ENCODE results near the gene IL1RAPL1.

Gene IL1RAPL1

GRCh38 chrX:29143356-29143755 lies 556.1 kb downstream of the IL1RAPL1 start:
- DNase-seq: no peak

GRCh38 chrX:29143756-29144155 lies 556.5 kb downstream of the IL1RAPL1 start:
- no peak for DNase-seq

- DNase-seq: no peak
Measured at GRCh38 chrX:29145316-29145715, 558.1 kb downstream of the IL1RAPL1 start.

- DNase-seq: no peak
Measured at GRCh38 chrX:29148511-29148910, 561.3 kb downstream of the IL1RAPL1 start.

- DNase-seq: no peak
Measured at GRCh38 chrX:29155286-29155685, 568.0 kb downstream of the IL1RAPL1 start.

- no peak for DNase-seq
Measured at GRCh38 chrX:29172880-29173279, 585.6 kb downstream of the IL1RAPL1 start.

GRCh38 chrX:29187264-29187663 lies 600.0 kb downstream of the IL1RAPL1 start:
- DNase-seq: no peak

GRCh38 chrX:29196501-29196900 lies 609.3 kb downstream of the IL1RAPL1 start:
- no peak for DNase-seq

GRCh38 chrX:29215251-29215650 lies 628.0 kb downstream of the IL1RAPL1 start:
- DNase-seq: no peak

- DNase-seq: no peak
Measured at GRCh38 chrX:29225670-29226069, 638.4 kb downstream of the IL1RAPL1 start.

- DNase-seq: no peak
Measured at GRCh38 chrX:29229802-29230201, 642.6 kb downstream of the IL1RAPL1 start.

- no peak for DNase-seq
Measured at GRCh38 chrX:29231800-29232199, 644.6 kb downstream of the IL1RAPL1 start.

GRCh38 chrX:29233592-29234183 lies 646.4 kb downstream of the IL1RAPL1 start:
- DNase-seq: no peak

GRCh38 chrX:29237972-29238371 lies 650.7 kb downstream of the IL1RAPL1 start:
- DNase-seq: no peak

- no peak for DNase-seq
Measured at GRCh38 chrX:29241809-29242208, 654.6 kb downstream of the IL1RAPL1 start.

GRCh38 chrX:29242856-29243255 lies 655.6 kb downstream of the IL1RAPL1 start:
- DNase-seq: no peak

GRCh38 chrX:29243942-29244341 lies 656.7 kb downstream of the IL1RAPL1 start:
- DNase-seq: no peak

- no peak for DNase-seq
Measured at GRCh38 chrX:29254515-29254914, 667.3 kb downstream of the IL1RAPL1 start.

- DNase-seq: no peak
Measured at GRCh38 chrX:29257521-29257920, 670.3 kb downstream of the IL1RAPL1 start.

- no peak for DNase-seq
Measured at GRCh38 chrX:29269390-29269789, 682.1 kb downstream of the IL1RAPL1 start.

GRCh38 chrX:29274517-29274916 lies 687.3 kb downstream of the IL1RAPL1 start:
- DNase-seq: no peak

GRCh38 chrX:29275928-29276327 lies 688.7 kb downstream of the IL1RAPL1 start:
- DNase-seq: no peak

GRCh38 chrX:29281078-29281742 lies 694.0 kb downstream of the IL1RAPL1 start:
- no peak for DNase-seq

GRCh38 chrX:29285664-29286063 lies 698.4 kb downstream of the IL1RAPL1 start:
- DNase-seq: no peak

Data from SHP77 (cell line).